ENCODE data around the gene GDPD2. TPM values are rescaled to one million over a fixed set of nuclear protein-coding genes. Genes with fewer than 3 reads are reported as not detected.

The GDPD2 gene
- total RNA-seq, 1 experiment from 2014 or later = 0.84 TPM

GRCh38 chrX:70479922-70480659, 57.0 kb downstream of the GDPD2 start:
- H3K36me3 ChIP-seq (ENCODE audit: insufficient read depth, low read length, poor library complexity, severe bottlenecking) = no peaks in the 10 kb centered on the region
- no peak overlapping the region for H3K27ac ChIP-seq (ENCODE audit: low read depth, low read length, poor library complexity, severe bottlenecking)
- ChIA-PET POLR2A (ENCODE audit: low non-redundant PET) (no interaction called here), CTCF (no interaction called here)
- H3K4me1 ChIP-seq (ENCODE audit: insufficient read depth, low read length, poor library complexity, severe bottlenecking) = peaks cover 7% of the 10 kb centered on the region
- no TSS peak for BruUV-seq (replicated peaks)
- H3K4me3 ChIP-seq (ENCODE audit: low read depth, low read length, poor library complexity, severe bottlenecking) = no peak overlapping the region
- intact Hi-C loops (cut with micrococcal nuclease; ENCODE audit: unreplicated experiment) = no loop called here
- no peaks in the 10 kb centered on the region for H3K9me3 ChIP-seq (ENCODE audit: low read depth, low read length, poor library complexity, severe bottlenecking)
- TF ChIP-seq EZH2 (IDR thresholded peaks at IDR 0.05; ENCODE audit: borderline replicate concordance, low read depth, low read length, poor library complexity, severe bottlenecking) (no peak), CTCF (conservative IDR thresholded peaks at IDR 0.05; ENCODE audit: low read depth, low read length) (no peak)
- H3K27me3 ChIP-seq (replicated peaks; ENCODE audit: insufficient read depth, low read depth, low read length, poor library complexity) = peaks cover 3% of the 10 kb centered on the region
- DNase-seq (ENCODE audit: low spot score) = no peak

- Histone ChIP-seq H3K36me3 (ENCODE audit: insufficient read depth, low read length, poor library complexity, severe bottlenecking) (no peaks in the 10 kb centered on the region), H3K9me3 (ENCODE audit: low read depth, low read length, poor library complexity, severe bottlenecking) (no peaks in the 10 kb centered on the region), H3K27ac (ENCODE audit: low read depth, low read length, poor library complexity, severe bottlenecking) (no peak overlapping the region), H3K4me3 (ENCODE audit: low read depth, low read length, poor library complexity, severe bottlenecking) (no peak overlapping the region), H3K4me1 (ENCODE audit: insufficient read depth, low read length, poor library complexity, severe bottlenecking) (peaks cover 7% of the 10 kb centered on the region), H3K27me3 (replicated peaks; ENCODE audit: insufficient read depth, low read depth, low read length, poor library complexity) (peaks cover 3% of the 10 kb centered on the region)
- intact Hi-C loops (cut with micrococcal nuclease; ENCODE audit: unreplicated experiment) = no loop called here
- no peak for DNase-seq (ENCODE audit: low spot score)
- no TSS peak for BruUV-seq (replicated peaks)
- CTCF ChIA-PET = no interaction called here
- TF ChIP-seq EZH2 (IDR thresholded peaks at IDR 0.05; ENCODE audit: borderline replicate concordance, low read depth, low read length, poor library complexity, severe bottlenecking) (no peak), CTCF (conservative IDR thresholded peaks at IDR 0.05; ENCODE audit: low read depth, low read length) (no peak)
- POLR2A ChIA-PET (ENCODE audit: low non-redundant PET) = no interaction called here
Observed at GRCh38 chrX:70480660-70481018, 57.5 kb downstream of the GDPD2 start.

GRCh38 chrX:70481471-70482270, 58.6 kb downstream of the GDPD2 start:
- no peak for DNase-seq (ENCODE audit: low spot score)
- no peak overlapping the region for H3K27ac ChIP-seq (ENCODE audit: low read depth, low read length, poor library complexity, severe bottlenecking)
- no peak overlapping the region for H3K4me3 ChIP-seq (ENCODE audit: low read depth, low read length, poor library complexity, severe bottlenecking)
- BruUV-seq (replicated peaks) = no TSS peak
- peaks cover 3% of the 10 kb centered on the region for H3K27me3 ChIP-seq (replicated peaks; ENCODE audit: insufficient read depth, low read depth, low read length, poor library complexity)
- POLR2A ChIA-PET (ENCODE audit: low non-redundant PET) = no interaction called here
- intact Hi-C loops (cut with micrococcal nuclease; ENCODE audit: unreplicated experiment) = no loop called here
- H3K4me1 ChIP-seq (ENCODE audit: insufficient read depth, low read length, poor library complexity, severe bottlenecking) = peaks cover 3% of the 10 kb centered on the region
- H3K36me3 ChIP-seq (ENCODE audit: insufficient read depth, low read length, poor library complexity, severe bottlenecking) = peaks cover 2% of the 10 kb centered on the region
- no peaks in the 10 kb centered on the region for H3K9me3 ChIP-seq (ENCODE audit: low read depth, low read length, poor library complexity, severe bottlenecking)
- CTCF ChIA-PET = no interaction called here
- TF ChIP-seq EZH2 (IDR thresholded peaks at IDR 0.05; ENCODE audit: borderline replicate concordance, low read depth, low read length, poor library complexity, severe bottlenecking) = no peak
- no peak for TF ChIP-seq CTCF (conservative IDR thresholded peaks at IDR 0.05; ENCODE audit: low read depth, low read length)
